PFSK-1 (cell line): ENCODE measurements around the gene NEDD4L.

Experiments
- FOXP2 ChIP-seq: optimal IDR thresholded peaks from 2 replicates; pipeline ENCODE3; 2011; ENCODE audit warnings: borderline replicate concordance, control low read depth, inconsistent platforms; ENCODE audit not compliant: insufficient read depth; ENCODE audit errors: extremely low read length, extremely low read depth
- POLR2AphosphoS5 ChIP-seq: IDR thresholded peaks from 2 replicates; pipeline ENCODE4 v1.6.1; 2012; ENCODE audit warnings: low read depth, mild to moderate bottlenecking, control low read depth, low read length, moderate library complexity
- SIN3A ChIP-seq: IDR thresholded peaks from 2 replicates; pipeline ENCODE4 v1.6.1; 2012; ENCODE audit warnings: mild to moderate bottlenecking, low read length, moderate library complexity, borderline replicate concordance; ENCODE audit not compliant: insufficient read depth
- TAF1 ChIP-seq: IDR thresholded peaks from 2 replicates; pipeline ENCODE4 v1.6.1; 2012; ENCODE audit warnings: low read length, control low read depth, borderline replicate concordance; ENCODE audit not compliant: insufficient read depth
- TF ChIP-seq, protein P1 (sequence below), 2 experiments: IDR thresholded peaks; 2 replicates each; pipeline versions ENCODE4 v1.6.1 to v1.8.0; 2011 to 2012; ENCODE audit warnings: low read depth in 2 of 2, low read length in 2 of 2, control low read depth in 1 of 2, inconsistent platforms in 1 of 2, mild to moderate bottlenecking in 1 of 2, moderate library complexity in 1 of 2; ENCODE audit not compliant: insufficient read depth in 1 of 2

The NEDD4L gene

DNA sequence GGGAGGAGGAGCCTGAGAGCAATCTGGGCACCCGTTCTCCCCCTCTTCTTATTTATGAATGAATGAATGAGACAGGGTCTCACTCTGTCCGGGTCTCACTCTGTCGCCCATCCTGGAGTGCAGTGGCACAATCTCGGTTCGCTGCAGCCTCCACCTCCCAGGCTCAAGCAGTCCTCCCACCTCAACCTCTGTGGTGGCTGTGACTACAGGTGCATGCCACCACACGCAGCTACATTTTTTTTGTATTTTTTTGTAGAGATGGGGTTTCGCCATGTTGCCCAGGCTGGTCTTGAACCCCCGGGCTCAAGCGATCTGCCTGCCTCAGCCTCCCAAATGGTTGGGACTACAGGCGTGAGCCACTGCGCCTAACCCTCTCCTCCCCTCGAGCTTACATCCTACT is 198.4 kb downstream of the NEDD4L start:
- TF ChIP-seq TAF1 (no peak), SIN3A (no peak), POLR2AphosphoS5 (no peak), FOXP2 (no peak)
- TF ChIP-seq, protein P1, sequence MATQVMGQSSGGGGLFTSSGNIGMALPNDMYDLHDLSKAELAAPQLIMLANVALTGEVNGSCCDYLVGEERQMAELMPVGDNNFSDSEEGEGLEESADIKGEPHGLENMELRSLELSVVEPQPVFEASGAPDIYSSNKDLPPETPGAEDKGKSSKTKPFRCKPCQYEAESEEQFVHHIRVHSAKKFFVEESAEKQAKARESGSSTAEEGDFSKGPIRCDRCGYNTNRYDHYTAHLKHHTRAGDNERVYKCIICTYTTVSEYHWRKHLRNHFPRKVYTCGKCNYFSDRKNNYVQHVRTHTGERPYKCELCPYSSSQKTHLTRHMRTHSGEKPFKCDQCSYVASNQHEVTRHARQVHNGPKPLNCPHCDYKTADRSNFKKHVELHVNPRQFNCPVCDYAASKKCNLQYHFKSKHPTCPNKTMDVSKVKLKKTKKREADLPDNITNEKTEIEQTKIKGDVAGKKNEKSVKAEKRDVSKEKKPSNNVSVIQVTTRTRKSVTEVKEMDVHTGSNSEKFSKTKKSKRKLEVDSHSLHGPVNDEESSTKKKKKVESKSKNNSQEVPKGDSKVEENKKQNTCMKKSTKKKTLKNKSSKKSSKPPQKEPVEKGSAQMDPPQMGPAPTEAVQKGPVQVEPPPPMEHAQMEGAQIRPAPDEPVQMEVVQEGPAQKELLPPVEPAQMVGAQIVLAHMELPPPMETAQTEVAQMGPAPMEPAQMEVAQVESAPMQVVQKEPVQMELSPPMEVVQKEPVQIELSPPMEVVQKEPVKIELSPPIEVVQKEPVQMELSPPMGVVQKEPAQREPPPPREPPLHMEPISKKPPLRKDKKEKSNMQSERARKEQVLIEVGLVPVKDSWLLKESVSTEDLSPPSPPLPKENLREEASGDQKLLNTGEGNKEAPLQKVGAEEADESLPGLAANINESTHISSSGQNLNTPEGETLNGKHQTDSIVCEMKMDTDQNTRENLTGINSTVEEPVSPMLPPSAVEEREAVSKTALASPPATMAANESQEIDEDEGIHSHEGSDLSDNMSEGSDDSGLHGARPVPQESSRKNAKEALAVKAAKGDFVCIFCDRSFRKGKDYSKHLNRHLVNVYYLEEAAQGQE (IDR thresholded peaks at IDR 0.05; ENCODE audit: insufficient read depth in 1 of 2, low read depth in 2 of 2, low read length in 2 of 2) = no peak

DNA sequence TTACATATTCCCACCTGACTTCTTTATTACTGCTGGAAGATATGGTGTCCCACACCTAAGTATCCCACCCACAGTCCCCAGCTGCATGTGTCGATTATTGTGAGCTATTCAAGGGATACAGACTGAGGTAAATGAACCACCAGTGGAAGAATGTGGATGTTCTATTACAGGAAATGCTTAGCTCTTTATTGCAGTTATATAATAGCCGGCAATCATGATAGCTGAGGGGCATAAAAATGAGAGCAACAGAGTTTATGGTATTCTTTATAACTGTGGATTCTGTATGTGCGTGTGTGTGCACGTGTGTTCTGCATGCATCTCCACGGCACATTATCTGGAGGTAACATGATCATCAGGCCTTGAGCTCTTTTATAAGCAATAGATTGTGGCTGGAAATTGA is 198.9 kb downstream of the NEDD4L start:
- TF ChIP-seq, protein P1 (IDR thresholded peaks at IDR 0.05; ENCODE audit: insufficient read depth in 1 of 2, low read depth in 2 of 2, low read length in 2 of 2) = no peak
- no peak for TF ChIP-seq FOXP2
- TF ChIP-seq TAF1 = no peak
- no peak for TF ChIP-seq SIN3A
- no peak for TF ChIP-seq POLR2AphosphoS5

- TF ChIP-seq POLR2AphosphoS5 (no peak), TAF1 (no peak), SIN3A (no peak), FOXP2 (no peak)
- TF ChIP-seq, protein P1 (IDR thresholded peaks at IDR 0.05; ENCODE audit: insufficient read depth in 1 of 2, low read depth in 2 of 2, low read length in 2 of 2) = no peak
Measured at GRCh38 chr18:58243401-58243800, 199.4 kb downstream of the NEDD4L start.

- TF ChIP-seq SIN3A = no peak
- no peak for TF ChIP-seq TAF1
- no peak for TF ChIP-seq FOXP2
- no peak for TF ChIP-seq POLR2AphosphoS5
- TF ChIP-seq, protein P1 (IDR thresholded peaks at IDR 0.05; ENCODE audit: insufficient read depth in 1 of 2, low read depth in 2 of 2, low read length in 2 of 2) = no peak
Measured at GRCh38 chr18:58247363-58247834, 203.4 kb downstream of the NEDD4L start.

GRCh38 chr18:58249712-58250111 is 205.7 kb downstream of the NEDD4L start:
- TF ChIP-seq SIN3A (no peak), FOXP2 (no peak), POLR2AphosphoS5 (no peak), TAF1 (no peak)
- TF ChIP-seq, protein P1 (IDR thresholded peaks at IDR 0.05; ENCODE audit: insufficient read depth in 1 of 2, low read depth in 2 of 2, low read length in 2 of 2) = no peak
